Endothelial cell of umbilical vein (primary cell): ENCODE results near the gene MTMR4.

Experiments used
- EZH2 ChIP-seq: IDR thresholded peaks from 2 replicates; pipeline ENCODE4 v1.6.1; 2012; ENCODE audit warnings: borderline replicate concordance, low read depth, mild to moderate bottlenecking, moderate library complexity, low read length, inconsistent platforms; ENCODE audit not compliant: severe bottlenecking
- POLR2A ChIP-seq: IDR thresholded peaks from 2 replicates; pipeline ENCODE4 v1.6.1; 2012; ENCODE audit warnings: low read depth, mild to moderate bottlenecking, control low read depth, low read length

- TF ChIP-seq POLR2A = no peak
- TF ChIP-seq EZH2 = no peak
These were observed 13.0 kb downstream of the MTMR4 start for GRCh38 chr17:58501451-58501850.
